ENCODE results near the gene EIF4G3. TPM values are rescaled to one million over a fixed set of nuclear protein-coding genes. Genes with fewer than 3 reads are reported as not detected.

The EIF4G3 gene
- total RNA-seq, 1 experiment from 2014 or later, result 72.0 TPM

GRCh38 chr1:21117159-21117558 is 59.5 kb downstream of the EIF4G3 start:
- Histone ChIP-seq H2BK5ac (ENCODE audit: insufficient read length, low read length) (no peak overlapping the region), H2BK120ac (ENCODE audit: low read depth, low read length, poor library complexity, severe bottlenecking) (no peak overlapping the region), H2AK5ac (ENCODE audit: insufficient read length, low read length) (no peak overlapping the region), H4K5ac (ENCODE audit: insufficient read length, low read depth, low read length) (no peak overlapping the region), H3K9ac (ENCODE audit: extremely low read depth, insufficient read length, low read length) (no peak overlapping the region), H3K27ac (ENCODE audit: insufficient read length, low read depth, low read length) (no peak overlapping the region), H4K91ac (ENCODE audit: insufficient read length, low read depth, low read length) (no peak overlapping the region), H3K79me2 (ENCODE audit: insufficient read depth, low read length) (0 out of 2 replicates have a peak, but pooled peaks cover 1% of the 10 kb centered on the region), H3T11ph (ENCODE audit: low read length) (no peak overlapping the region), H3K14ac (ENCODE audit: insufficient read depth, low read length) (no peak overlapping the region), H4K8ac (replicated peaks; ENCODE audit: insufficient read length, low read depth, low read length) (no peak overlapping the region), H3K23ac (ENCODE audit: insufficient read length, low read depth, low read length) (no peak overlapping the region), H3K79me1 (ENCODE audit: insufficient read depth, low read depth, low read length, poor library complexity, severe bottlenecking) (peaks cover 11% of the 10 kb centered on the region), H2AFZ (ENCODE audit: low read length) (no peak overlapping the region), H4K20me1 (ENCODE audit: control insufficient read depth, insufficient read depth, insufficient read length) (no peaks in the 10 kb centered on the region), H3K23me2 (ENCODE audit: insufficient read length, low read depth, low read length, poor library complexity, severe bottlenecking) (no peaks in the 10 kb centered on the region), H3K4ac (ENCODE audit: low read depth, low read length) (no peak overlapping the region), H2BK20ac (ENCODE audit: low read depth, low read length, poor library complexity, severe bottlenecking) (no peak overlapping the region), H3K4me2 (ENCODE audit: insufficient read depth, insufficient read length, low read length) (no peak overlapping the region), H3K56ac (ENCODE audit: insufficient read length, low read depth, low read length) (no peak overlapping the region), H2BK12ac (ENCODE audit: insufficient read length, low read depth, low read length) (no peak overlapping the region), H3K9me3 (ENCODE audit: control insufficient read depth, low read depth, low read length) (no peaks in the 10 kb centered on the region), H3K4me1 (ENCODE audit: insufficient read depth, low read length) (no peaks in the 10 kb centered on the region), H3K27me3 (ENCODE audit: insufficient read depth, low read length) (no peaks in the 10 kb centered on the region), H3K18ac (ENCODE audit: insufficient read length, low read depth, low read length) (no peak overlapping the region), H2BK15ac (ENCODE audit: low read depth, low read length) (no peak overlapping the region)
- Mint-ChIP-seq H3K27me3 (ENCODE audit: low read depth) (no peaks in the 10 kb centered on the region), H3K27ac (no peak overlapping the region), H3K36me3 (ENCODE audit: insufficient read depth in 1 of 3, low read depth in 3 of 3) (peaks cover 5 to 6% (median 6%) of the 10 kb centered on the region in 3 experiments; a peak in 6 of 7 replicates), H3K9me3 (no peaks in the 10 kb centered on the region), H3K4me1 (peaks cover 5 to 6% of the 10 kb centered on the region in 2 experiments), H3K4me3 (no peak overlapping the region)
- no peak for DNase-seq
- no CpG with 5 or more reads among the region's 1 CpG for WGBS (ENCODE audit: extremely low coverage, insufficient read length, low lambda C conversion rate)
- TF ChIP-seq CTCF (conservative IDR thresholded peaks at IDR 0.05), result no peak
